Endothelial cell of umbilical vein (primary cell): ENCODE data around the gene CALN1. TPM values are rescaled to one million over a fixed set of nuclear protein-coding genes. Genes with fewer than 3 reads are reported as not detected.

Experiments
- BruUV-seq: library from RNA; stranded (reverse); fragments of 400-500 nt; replicated peaks from 2 replicates; lab custom pipeline; 2021; lab: Mats Ljungman, UMichigan
- CTCF ChIA-PET: fragments of 300-600, 350-600 bp; sonication (Branson Sonifier 250); formaldehyde crosslinking; loops from one replicate; lab custom pipeline; 2021; ENCODE audit warnings: antibody characterized with exemption, inconsistent platforms; lab: Charles Lee
- POLR2A ChIA-PET: fragments of 300-600, 350-600 bp; sonication (Branson Sonifier 250); formaldehyde crosslinking; loops from one replicate; lab custom pipeline; 2021; ENCODE audit warnings: antibody characterized with exemption, inconsistent platforms; lab: Charles Lee
- DNase-seq: peaks from one replicate; pipeline ENCODE4 v3.0.0-alpha.2; 2011; ENCODE audit warnings: low read depth, low spot score
- FAIRE-seq: peaks from 2 replicates; lab custom pipeline; 2011; peaks lifted over from hg19 to GRCh38; lab: Jason Lieb, UNC
- H2AFZ ChIP-seq: 2 replicates; pipeline ENCODE4 v1.6.0; 2012; ENCODE audit warnings: low read depth, low read length, control low read depth, inconsistent platforms
- H3K27ac ChIP-seq: 2 replicates; pipeline ENCODE4 v1.5.1; 2011; ENCODE audit warnings: low read depth, mild to moderate bottlenecking, control low read depth, low read length, moderate library complexity; ENCODE audit not compliant: insufficient read depth
- H3K27me3 ChIP-seq, 2 experiments: 2 replicates each; pipeline versions ENCODE4 v1.6.0 to v1.6.1; 2011; ENCODE audit warnings: low read length in 2 of 2, mixed read lengths in 1 of 2; ENCODE audit not compliant: control insufficient read depth in 2 of 2, insufficient read depth in 2 of 2
- H3K36me3 ChIP-seq, 2 experiments: 2 replicates in 1 of 2; 3 replicates in 1 of 2; pipeline ENCODE4 v1.5.1; 2011; ENCODE audit warnings: low read length in 2 of 2, mild to moderate bottlenecking in 1 of 2, moderate library complexity in 1 of 2; ENCODE audit not compliant: control insufficient read depth in 2 of 2, insufficient read depth in 2 of 2; ENCODE audit errors: extremely low read depth in 1 of 2
- H3K4me1 ChIP-seq: 3 replicates; pipeline ENCODE4 v1.5.1; 2011; ENCODE audit warnings: mild to moderate bottlenecking, low read length; ENCODE audit not compliant: control insufficient read depth, insufficient read depth; ENCODE audit errors: extremely low read depth
- H3K4me2 ChIP-seq: 2 replicates; pipeline ENCODE4 v1.6.1; 2011; ENCODE audit warnings: low read length, control low read depth, mixed read lengths; ENCODE audit not compliant: insufficient read depth
- H3K4me3 ChIP-seq, 3 experiments: fragments of 200-600 bp in 1 of 3; sonication (generic), shearing (Covaris generic) in 1 of 3; replicated peaks in 1 of 3; 2 replicates each; pipeline ENCODE4 v1.5.1; 2011 to 2016; ENCODE audit warnings: control low read depth in 3 of 3, low read length in 3 of 3, mild to moderate bottlenecking in 2 of 3, inconsistent platforms in 1 of 3, low read depth in 1 of 3, moderate library complexity in 1 of 3; ENCODE audit not compliant: insufficient read depth in 1 of 3
- H3K79me2 ChIP-seq: 2 replicates; pipeline ENCODE4 v1.6.0; 2012; ENCODE audit warnings: low read length, inconsistent platforms; ENCODE audit not compliant: control insufficient read depth, insufficient read depth
- H3K9ac ChIP-seq: replicated peaks from 2 replicates; pipeline ENCODE3; 2011; ENCODE audit warnings: low read length, control low read depth; ENCODE audit not compliant: insufficient read depth; ENCODE audit errors: extremely low read depth
- H3K9me1 ChIP-seq: replicated peaks from 3 replicates; pipeline ENCODE4 v1.6.0; 2011; ENCODE audit warnings: mild to moderate bottlenecking, low read length; ENCODE audit not compliant: control insufficient read depth, insufficient read depth; ENCODE audit errors: extremely low read depth
- H3K9me3 ChIP-seq: replicated peaks from 2 replicates; pipeline ENCODE4 v1.5.1; 2012; ENCODE audit warnings: low read length, inconsistent platforms; ENCODE audit not compliant: control insufficient read depth, insufficient read depth
- H4K20me1 ChIP-seq: replicated peaks from 2 replicates; pipeline ENCODE3; 2011; ENCODE audit warnings: mild to moderate bottlenecking, low read length; ENCODE audit not compliant: control insufficient read depth, insufficient read depth; ENCODE audit errors: extremely low read depth
- EZH2 ChIP-seq: IDR thresholded peaks from 2 replicates; pipeline ENCODE4 v1.6.1; 2012; ENCODE audit warnings: borderline replicate concordance, low read depth, mild to moderate bottlenecking, moderate library complexity, low read length, inconsistent platforms; ENCODE audit not compliant: severe bottlenecking
- FOS ChIP-seq: IDR thresholded peaks from 2 replicates; pipeline ENCODE4 v1.6.1; 2011; ENCODE audit warnings: mild to moderate bottlenecking, low read length, moderate library complexity, borderline replicate concordance; ENCODE audit not compliant: insufficient read depth
- GATA2 ChIP-seq: IDR thresholded peaks from 2 replicates; pipeline ENCODE4 v1.7.0; 2011; ENCODE audit warnings: low read depth, mild to moderate bottlenecking, moderate library complexity, mixed read lengths, low read length; ENCODE audit not compliant: insufficient read length, insufficient read depth
- JUN ChIP-seq: IDR thresholded peaks from 2 replicates; pipeline ENCODE4 v1.6.1; 2011; ENCODE audit warnings: borderline replicate concordance, low read depth; ENCODE audit not compliant: insufficient read length, insufficient read depth
- MYC ChIP-seq: IDR thresholded peaks from one replicate; pipeline ENCODE4 v1.6.1; 2011; ENCODE audit warnings: mild to moderate bottlenecking, low read depth, low read length
- POLR2A ChIP-seq: IDR thresholded peaks from 2 replicates; pipeline ENCODE4 v1.6.1; 2012; ENCODE audit warnings: low read depth, mild to moderate bottlenecking, control low read depth, low read length
- POLR2AphosphoS5 ChIP-seq: IDR thresholded peaks from 2 replicates; pipeline ENCODE4 v1.6.1; 2012; ENCODE audit warnings: low read depth, mild to moderate bottlenecking, control low read depth, low read length, moderate library complexity; ENCODE audit not compliant: insufficient read depth
- dilution Hi-C: fragments of 300-500 bp; cut with MboI; formaldehyde crosslinking; loops from one replicate; pipeline ENCODE4 v1.15.0; 2019; ENCODE audit warnings: low sequenced_read_pairs; ENCODE audit not compliant: extremely low pct_ligation_motif_present
- intact Hi-C: fragments of 100-400 bp; cut with micrococcal nuclease; formaldehyde crosslinking; loops from one replicate; pipeline ENCODE4 v1.10.0; 2022
- polyA plus RNA-seq, 4 experiments: library from polyadenylated mRNA; depleted of rRNA in 3 of 4; stranded (reverse) in 3 of 4; unstranded in 1 of 4; fragments of >200 nt; gene quantifications; 2 replicates each; pipeline versions ENCODE4 v1.2.1 to v1.2.3, GENCODE V29; 2011 to 2012; ENCODE audit warnings: missing spikeins in 1 of 4
- total RNA-seq: library from RNA; stranded (reverse); gene quantifications from 2 replicates; pipeline ENCODE4 v1.2.3, GENCODE V29; 2021
- TF ChIP-seq, protein P1 (sequence below): IDR thresholded peaks from 2 replicates; pipeline ENCODE4 v1.6.1; 2011; ENCODE audit not compliant: insufficient read depth, insufficient read length
- TF ChIP-seq, protein P2 (sequence below), 2 donors: IDR thresholded peaks; 1 replicate in 1 of 2; 2 replicates in 1 of 2; pipeline ENCODE4 v1.5.1; 2011; ENCODE audit warnings: low read length in 2 of 2, mild to moderate bottlenecking in 2 of 2, moderate library complexity in 2 of 2, control low read depth in 1 of 2, inconsistent platforms in 1 of 2, low read depth in 1 of 2; ENCODE audit not compliant: insufficient read depth in 1 of 2; ENCODE audit errors: extremely low read depth in 1 of 2

CALN1 gene
- total and polyA plus RNA-seq, 2 donors (not counting 3 experiments of a cell fraction or from before 2014, with no cell fraction given) = not detected

DNA sequence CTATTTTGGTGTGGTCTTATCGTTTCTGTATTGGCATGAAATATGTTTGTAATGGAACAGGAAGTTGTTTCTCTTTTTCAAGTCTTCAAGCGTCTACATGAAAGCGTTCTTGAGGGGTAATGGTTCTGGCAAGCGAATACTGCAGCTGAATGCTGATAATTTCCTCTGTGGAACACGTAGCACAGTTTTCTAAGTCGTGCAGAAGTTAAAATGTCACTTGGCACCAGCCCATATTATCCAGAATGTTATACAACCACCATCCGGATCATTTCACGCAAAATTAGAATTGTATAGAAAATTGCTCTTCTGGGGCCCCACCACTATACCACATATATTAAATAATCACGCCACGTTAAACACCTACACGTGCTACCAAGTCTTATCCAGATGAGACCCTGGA is 354.3 kb downstream of the CALN1 start:
- FAIRE-seq = no peak
- H3K4me2 ChIP-seq = no peak overlapping the region
- dilution Hi-C loops (no loop called here), intact Hi-C loops (no loop called here)
- H4K20me1 ChIP-seq = no peaks in the 10 kb centered on the region
- no peak overlapping the region for H3K9ac ChIP-seq
- H3K9me3 ChIP-seq = no peaks in the 10 kb centered on the region
- no peak overlapping the region for H3K27ac ChIP-seq
- BruUV-seq = no TSS peak
- CTCF ChIA-PET = no interaction called here
- no peak overlapping the region for H3K4me3 ChIP-seq
- no peaks in the 10 kb centered on the region for H3K36me3 ChIP-seq
- no peak overlapping the region for H2AFZ ChIP-seq
- no peaks in the 10 kb centered on the region for H3K9me1 ChIP-seq
- no peak for TF ChIP-seq JUN
- TF ChIP-seq, protein P1, sequence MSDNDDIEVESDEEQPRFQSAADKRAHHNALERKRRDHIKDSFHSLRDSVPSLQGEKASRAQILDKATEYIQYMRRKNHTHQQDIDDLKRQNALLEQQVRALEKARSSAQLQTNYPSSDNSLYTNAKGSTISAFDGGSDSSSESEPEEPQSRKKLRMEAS = no peak
- TF ChIP-seq MYC = no peak
- TF ChIP-seq, protein P2, sequence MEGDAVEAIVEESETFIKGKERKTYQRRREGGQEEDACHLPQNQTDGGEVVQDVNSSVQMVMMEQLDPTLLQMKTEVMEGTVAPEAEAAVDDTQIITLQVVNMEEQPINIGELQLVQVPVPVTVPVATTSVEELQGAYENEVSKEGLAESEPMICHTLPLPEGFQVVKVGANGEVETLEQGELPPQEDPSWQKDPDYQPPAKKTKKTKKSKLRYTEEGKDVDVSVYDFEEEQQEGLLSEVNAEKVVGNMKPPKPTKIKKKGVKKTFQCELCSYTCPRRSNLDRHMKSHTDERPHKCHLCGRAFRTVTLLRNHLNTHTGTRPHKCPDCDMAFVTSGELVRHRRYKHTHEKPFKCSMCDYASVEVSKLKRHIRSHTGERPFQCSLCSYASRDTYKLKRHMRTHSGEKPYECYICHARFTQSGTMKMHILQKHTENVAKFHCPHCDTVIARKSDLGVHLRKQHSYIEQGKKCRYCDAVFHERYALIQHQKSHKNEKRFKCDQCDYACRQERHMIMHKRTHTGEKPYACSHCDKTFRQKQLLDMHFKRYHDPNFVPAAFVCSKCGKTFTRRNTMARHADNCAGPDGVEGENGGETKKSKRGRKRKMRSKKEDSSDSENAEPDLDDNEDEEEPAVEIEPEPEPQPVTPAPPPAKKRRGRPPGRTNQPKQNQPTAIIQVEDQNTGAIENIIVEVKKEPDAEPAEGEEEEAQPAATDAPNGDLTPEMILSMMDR (IDR thresholded peaks at IDR 0.05; ENCODE audit: extremely low read depth in 1 of 2, insufficient read depth in 1 of 2, low read depth in 1 of 2, low read length in 2 of 2) = no peak
- no peak for TF ChIP-seq EZH2
- no peak for TF ChIP-seq FOS
- TF ChIP-seq POLR2A = no peak
- no peak for TF ChIP-seq GATA2
- TF ChIP-seq POLR2AphosphoS5 = no peak
- no peaks in the 10 kb centered on the region for H3K27me3 ChIP-seq
- no peak for DNase-seq
- H3K4me1 ChIP-seq = no peaks in the 10 kb centered on the region
- H3K79me2 ChIP-seq = no peaks in the 10 kb centered on the region
- POLR2A ChIA-PET = no interaction called here
